EH (cell line): ENCODE measurements around the gene UBL3.

ENCODE experiments used
- DNase-seq: peaks from one replicate; pipeline ENCODE4 v3.0.0-alpha.2; 2015; ENCODE audit warnings: low read depth

The UBL3 gene

GRCh38 chr13:29758531-29759114, 91.8 kb downstream of the UBL3 start:
- peak; percentile 30 for DNase-seq

GRCh38 chr13:29756506-29756905, 93.9 kb downstream of the UBL3 start:
- peak; percentile 51 for DNase-seq

- DNase-seq: peak; percentile 60
These were observed 96.0 kb downstream of the UBL3 start for GRCh38 chr13:29754473-29754806.

GRCh38 chr13:29753618-29754472, 96.6 kb downstream of the UBL3 start:
- peak; percentile 70 for DNase-seq

GRCh38 chr13:29752175-29752574, 98.2 kb downstream of the UBL3 start:
- no peak for DNase-seq

- DNase-seq: no peak
These were observed 100.3 kb downstream of the UBL3 start for GRCh38 chr13:29750183-29750530.

- DNase-seq: peak; percentile 46
These were observed 100.8 kb downstream of the UBL3 start for GRCh38 chr13:29749401-29750182.

GRCh38 chr13:29748097-29748496, 102.3 kb downstream of the UBL3 start:
- no peak for DNase-seq

GRCh38 chr13:29746148-29746677, 104.2 kb downstream of the UBL3 start:
- DNase-seq: peak; percentile 14

- DNase-seq: no peak
These were observed 104.7 kb downstream of the UBL3 start for GRCh38 chr13:29745704-29746103.

- peak; percentile 96 for DNase-seq
These were observed 107.1 kb downstream of the UBL3 start for GRCh38 chr13:29743201-29743786.

- DNase-seq: no peak
These were observed 109.5 kb downstream of the UBL3 start for GRCh38 chr13:29740961-29741360.

- DNase-seq: no peak
These were observed 113.4 kb downstream of the UBL3 start for GRCh38 chr13:29737061-29737460.

GRCh38 chr13:29733147-29733611, 117.2 kb downstream of the UBL3 start:
- peak; percentile 80 for DNase-seq

GRCh38 chr13:29730253-29730652, 120.2 kb downstream of the UBL3 start:
- DNase-seq: no peak

GRCh38 chr13:29722415-29722814, 128.0 kb downstream of the UBL3 start:
- no peak for DNase-seq

- DNase-seq: no peak
These were observed 128.7 kb downstream of the UBL3 start for GRCh38 chr13:29721766-29722165.

GRCh38 chr13:29718694-29719093, 131.7 kb downstream of the UBL3 start:
- no peak for DNase-seq

- no peak for DNase-seq
These were observed 133.9 kb downstream of the UBL3 start for GRCh38 chr13:29716493-29716892.
